Fibroblast of skin of scalp (primary cell): ENCODE results near the gene MLLT11. TPM values are rescaled to one million over a fixed set of nuclear protein-coding genes. Genes with fewer than 3 reads are reported as not detected.

Source experiments
- DNase-seq: peaks from one replicate; pipeline ENCODE4 v3.0.0-alpha.2; 2013
- polyA plus RNA-seq, 2 experiments: library from polyadenylated mRNA; unstranded; fragments of 120-200 nt; gene quantifications; one replicate each; pipeline ENCODE4 v1.2.1, GENCODE V29; 2013; ENCODE audit not compliant: insufficient read length in 2 of 2

MLLT11 gene
- 25.3 TPM for polyA plus RNA-seq (2013, experiment 1 of 2; ENCODE audit: insufficient read length)
- polyA plus RNA-seq (2013, experiment 2 of 2; ENCODE audit: insufficient read length) = 27.7 TPM

- DNase-seq = peak; percentile 79
Observed at GRCh38 chr1:151060007-151060656, at the start of gene MLLT11. Gene MLLT11, plus strand, starts transcription at chr1:151060397. Its CDS starts 6,828 bp downstream, at chr1:151067225.

- DNase-seq = no peak
Observed at GRCh38 chr1:151011154-151011850, 48.9 kb upstream of the MLLT11 start.

- no peak for DNase-seq
Observed at GRCh38 chr1:151012684-151013471, 47.3 kb upstream of the MLLT11 start.

- DNase-seq = peak; percentile 7
Observed at GRCh38 chr1:151013518-151013917, 46.7 kb upstream of the MLLT11 start.

- peak; percentile 66 for DNase-seq
Observed at GRCh38 chr1:151024540-151025146, 35.6 kb upstream of the MLLT11 start.

GRCh38 chr1:151026460-151026859 lies 33.7 kb upstream of the MLLT11 start:
- no peak for DNase-seq

- no peak for DNase-seq
Observed at GRCh38 chr1:151032164-151032563, 28.0 kb upstream of the MLLT11 start.

GRCh38 chr1:151035167-151035566 lies 25.0 kb upstream of the MLLT11 start:
- no peak for DNase-seq

- DNase-seq = no peak
Observed at GRCh38 chr1:151036356-151036755, 23.8 kb upstream of the MLLT11 start, which contains the start of gene BNIPL. Gene BNIPL, plus strand, starts transcription at chr1:151036586. Its CDS starts 140 bp downstream, at chr1:151036726.

GRCh38 chr1:151037032-151037431 lies 23.2 kb upstream of the MLLT11 start:
- DNase-seq = no peak

GRCh38 chr1:151039521-151039920 lies 20.7 kb upstream of the MLLT11 start:
- no peak for DNase-seq

- DNase-seq = no peak
Observed at GRCh38 chr1:151043163-151043562, 17.0 kb upstream of the MLLT11 start.

- DNase-seq = peak; percentile 67
Observed at GRCh38 chr1:151047591-151047924, 12.6 kb upstream of the MLLT11 start, which contains the start of gene C1orf56. Gene C1orf56, plus strand, starts transcription at chr1:151047751. Its CDS starts 97 bp downstream, at chr1:151047848.

GRCh38 chr1:151047925-151048644 lies 12.1 kb upstream of the MLLT11 start:
- DNase-seq = peak; percentile 66

- no peak for DNase-seq
Observed at GRCh38 chr1:151048645-151049032, 11.6 kb upstream of the MLLT11 start.

GRCh38 chr1:151049458-151049857 lies 10.7 kb upstream of the MLLT11 start:
- no peak for DNase-seq

GRCh38 chr1:151050051-151050688 lies 10.0 kb upstream of the MLLT11 start:
- DNase-seq = no peak

- DNase-seq = no peak
Observed at GRCh38 chr1:151051356-151052009, 8.7 kb upstream of the MLLT11 start.

GRCh38 chr1:151054971-151055547 lies 5.1 kb upstream of the MLLT11 start:
- DNase-seq = no peak

GRCh38 chr1:151055581-151055980 lies 4.6 kb upstream of the MLLT11 start:
- DNase-seq = no peak

GRCh38 chr1:151056149-151056548 lies 4.0 kb upstream of the MLLT11 start:
- DNase-seq = no peak
